Keratinocyte (primary cell): Measurements from ENCODE around the gene ELAVL2. TPM values are rescaled to one million over a fixed set of nuclear protein-coding genes. Genes with fewer than 3 reads are reported as not detected.

Experiments used
- DNase-seq: peaks from one replicate; pipeline ENCODE4 v3.0.0-alpha.2; 2011; ENCODE audit warnings: low read depth, missing footprints, low spot score
- FAIRE-seq: peaks from 2 replicates; lab custom pipeline; 2011; peaks lifted over from hg19 to GRCh38; lab: Jason Lieb, UNC
- H2AFZ ChIP-seq: 2 replicates; pipeline ENCODE4 v1.6.0; 2012; ENCODE audit warnings: low read length, control low read depth, inconsistent platforms; ENCODE audit not compliant: control insufficient read depth
- H3K27ac ChIP-seq: 2 replicates; pipeline ENCODE4 v1.5.1; 2011; ENCODE audit warnings: low read length; ENCODE audit not compliant: control insufficient read depth, insufficient read depth
- H3K27me3 ChIP-seq: 3 replicates; pipeline ENCODE4 v1.6.0; 2011; ENCODE audit warnings: low read length; ENCODE audit not compliant: control insufficient read depth, insufficient read depth; ENCODE audit errors: extremely low read depth
- H3K36me3 ChIP-seq, 2 experiments: 2 replicates in 1 of 2; 3 replicates in 1 of 2; pipeline ENCODE4 v1.5.1; 2011; ENCODE audit warnings: low read length in 2 of 2, mild to moderate bottlenecking in 1 of 2; ENCODE audit not compliant: control insufficient read depth in 2 of 2, insufficient read depth in 2 of 2; ENCODE audit errors: extremely low read depth in 1 of 2
- H3K4me1 ChIP-seq: 3 replicates; pipeline ENCODE4 v1.5.1; 2011; ENCODE audit warnings: low read length; ENCODE audit not compliant: control insufficient read depth, insufficient read depth; ENCODE audit errors: extremely low read depth
- H3K4me2 ChIP-seq: 3 replicates; pipeline ENCODE4 v1.6.0; 2011; ENCODE audit warnings: low read depth, low read length; ENCODE audit not compliant: control insufficient read depth, insufficient read depth; ENCODE audit errors: extremely low read depth
- H3K4me3 ChIP-seq, 3 experiments: fragments of 200-600 bp in 1 of 3; sonication (generic) in 1 of 3; 2 replicates in 2 of 3; 3 replicates in 1 of 3; pipeline ENCODE4 v1.5.1; 2011 to 2016; ENCODE audit warnings: low read length in 3 of 3, mild to moderate bottlenecking in 3 of 3, control low read depth in 2 of 3, inconsistent platforms in 1 of 3, low read depth in 1 of 3, mixed read lengths in 1 of 3, mixed run types in 1 of 3, moderate library complexity in 1 of 3; ENCODE audit not compliant: control insufficient read depth in 2 of 3, insufficient read depth in 2 of 3; ENCODE audit errors: extremely low read depth in 1 of 3
- H3K79me2 ChIP-seq: 2 replicates; pipeline ENCODE4 v1.6.0; 2012; ENCODE audit warnings: low read length; ENCODE audit not compliant: control insufficient read depth, insufficient read depth
- H3K9ac ChIP-seq: 3 replicates; pipeline ENCODE4 v1.6.0; 2011; ENCODE audit warnings: low read length; ENCODE audit not compliant: control insufficient read depth, insufficient read depth; ENCODE audit errors: extremely low read depth
- H3K9me1 ChIP-seq: 3 replicates; pipeline ENCODE4 v1.6.0; 2011; ENCODE audit warnings: low read length; ENCODE audit not compliant: control insufficient read depth, insufficient read depth; ENCODE audit errors: extremely low read depth
- H3K9me3 ChIP-seq: 2 replicates; pipeline ENCODE4 v1.5.1; 2012; ENCODE audit warnings: low read depth, low read length; ENCODE audit not compliant: control insufficient read depth
- H4K20me1 ChIP-seq: 3 replicates; pipeline ENCODE4 v1.6.0; 2011; ENCODE audit warnings: low read length; ENCODE audit not compliant: control insufficient read depth, insufficient read depth; ENCODE audit errors: extremely low read depth
- CTCF ChIP-seq, 3 experiments: IDR thresholded peaks in 1 of 3; conservative IDR thresholded peaks in 1 of 3; optimal IDR thresholded peaks in 1 of 3; 2 replicates in 2 of 3; 3 replicates in 1 of 3; pipeline versions ENCODE3 to v1.5.1; 2011; ENCODE audit warnings: low read length in 3 of 3, mild to moderate bottlenecking in 3 of 3, moderate library complexity in 2 of 3, control low read depth in 1 of 3, inconsistent platforms in 1 of 3; ENCODE audit not compliant: insufficient read depth in 2 of 3; ENCODE audit errors: extremely low read depth in 1 of 3
- EZH2 ChIP-seq: IDR thresholded peaks from one replicate; pipeline ENCODE4 v1.6.1; 2012; ENCODE audit warnings: inconsistent platforms, mild to moderate bottlenecking, low read length, moderate library complexity
- dilution Hi-C: fragments of 300-500 bp; cut with MboI; formaldehyde crosslinking; loops from one replicate; pipeline ENCODE4 v1.7.0; 2020; ENCODE audit warnings: low sequenced_read_pairs; ENCODE audit not compliant: extremely low pct_ligation_motif_present
- polyA plus RNA-seq, 5 experiments: library from polyadenylated mRNA; depleted of rRNA in 3 of 5; stranded (reverse) in 3 of 5; stranded (forward) in 1 of 5; unstranded in 1 of 5; fragments of >200 nt; gene quantifications; 1 replicate in 1 of 5; 2 replicates in 3 of 5; 3 replicates in 1 of 5; pipeline versions ENCODE4 v1.2.1 to v1.2.3, GENCODE V29; 2011 to 2012; ENCODE audit warnings: missing spikeins in 2 of 5, low read depth in 1 of 5, low replicate concordance in 1 of 5

The ELAVL2 gene
- polyA plus RNA-seq, 1 donor (not counting 4 experiments of a cell fraction or from before 2014, with no cell fraction given) = 4.3 TPM

GRCh38 chr9:23701291-23701690 is 124.7 kb downstream of the ELAVL2 start:
- Histone ChIP-seq H3K9me3 (no peaks in the 10 kb centered on the region), H3K27ac (no peak overlapping the region), H3K36me3 (no peaks in the 10 kb centered on the region), H2AFZ (no peak overlapping the region), H3K4me1 (peaks cover 2% of the 10 kb centered on the region), H3K27me3 (no peaks in the 10 kb centered on the region), H3K9me1 (no peaks in the 10 kb centered on the region), H3K9ac (no peak overlapping the region), H3K79me2 (no peaks in the 10 kb centered on the region), H3K4me2 (no peak overlapping the region), H3K4me3 (no peak overlapping the region), H4K20me1 (no peaks in the 10 kb centered on the region)
- no peak for FAIRE-seq
- DNase-seq = no peak
- dilution Hi-C loops = no loop called here
- TF ChIP-seq EZH2 (no peak), CTCF (optimal IDR thresholded peaks at IDR 0.05 in 1 of 3, IDR thresholded peaks at IDR 0.05 in 1 of 3, conservative IDR thresholded peaks at IDR 0.05 in 1 of 3; ENCODE audit: extremely low read depth in 1 of 3, insufficient read depth in 2 of 3, low read length in 3 of 3) (no peak)

DNA sequence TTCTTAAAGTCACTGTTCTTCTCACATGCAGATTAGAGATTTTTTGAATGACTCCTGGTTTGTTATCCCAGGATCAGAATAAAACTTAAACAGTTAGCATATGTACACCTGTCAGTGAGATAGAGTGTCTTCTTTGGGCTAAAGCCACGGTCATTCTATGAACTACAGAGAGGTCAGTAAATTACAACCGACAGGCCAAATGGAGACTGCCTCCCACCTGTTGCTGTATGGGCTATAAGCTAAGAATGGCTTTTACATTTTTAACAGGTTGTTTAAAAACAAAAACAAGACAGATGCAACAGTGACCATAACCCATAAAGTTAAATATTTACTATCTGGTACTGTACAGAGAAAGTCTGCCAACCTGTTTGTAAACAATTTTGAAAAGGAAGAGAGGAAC is 125.7 kb downstream of the ELAVL2 start:
- Histone ChIP-seq H3K27ac (no peak overlapping the region), H3K36me3 (no peaks in the 10 kb centered on the region), H3K79me2 (no peaks in the 10 kb centered on the region), H3K9me3 (no peaks in the 10 kb centered on the region), H3K4me1 (peaks cover 11% of the 10 kb centered on the region), H4K20me1 (no peaks in the 10 kb centered on the region), H2AFZ (no peak overlapping the region), H3K4me3 (no peak overlapping the region), H3K27me3 (no peaks in the 10 kb centered on the region), H3K9me1 (no peaks in the 10 kb centered on the region), H3K4me2 (no peak overlapping the region), H3K9ac (no peak overlapping the region)
- TF ChIP-seq CTCF (optimal IDR thresholded peaks at IDR 0.05 in 1 of 3, IDR thresholded peaks at IDR 0.05 in 1 of 3, conservative IDR thresholded peaks at IDR 0.05 in 1 of 3; ENCODE audit: extremely low read depth in 1 of 3, insufficient read depth in 2 of 3, low read length in 3 of 3) (no peak), EZH2 (no peak)
- dilution Hi-C loops = no loop called here
- FAIRE-seq = no peak
- DNase-seq = no peak
